Aorta (tissue), 5 donors: ENCODE measurements around the gene RACGAP1. TPM values are rescaled to one million over a fixed set of nuclear protein-coding genes. Genes with fewer than 3 reads are reported as not detected.
A peak's percentile ranks its signal among the peaks of the same experiment; 100 is the strongest.

Experiments
- ATAC-seq: fragments of 200-7000 bp; cut with Tn5 transposase; one replicate; pipeline ENCODE4 v1.9.1; 2022; ENCODE audit warnings: moderate library complexity; ENCODE audit not compliant: low FRiP score
- DNase-seq, 2 donors: peaks; one replicate each; pipeline ENCODE4 v3.0.0-alpha.2; 2020
- H3K27ac ChIP-seq, 2 donors: one replicate each; pipeline ENCODE4 v1.5.1; 2013; ENCODE audit warnings: low read length in 2 of 2, mild to moderate bottlenecking in 2 of 2, moderate library complexity in 2 of 2, control low read depth in 1 of 2, inconsistent platforms in 1 of 2, low read depth in 1 of 2
- H3K27me3 ChIP-seq, 2 donors: one replicate each; pipeline ENCODE4 v1.6.1; 2013; ENCODE audit warnings: control low read depth in 1 of 2, low read length in 1 of 2, mild to moderate bottlenecking in 1 of 2, moderate library complexity in 1 of 2; ENCODE audit not compliant: insufficient read depth in 2 of 2, control insufficient read depth in 1 of 2
- H3K36me3 ChIP-seq, 2 donors: one replicate each; pipeline ENCODE4 v1.6.1; 2013; ENCODE audit warnings: control low read depth in 1 of 2, low read length in 1 of 2, mild to moderate bottlenecking in 1 of 2; ENCODE audit not compliant: insufficient read depth in 2 of 2, control insufficient read depth in 1 of 2
- H3K4me1 ChIP-seq, 2 donors: one replicate each; pipeline ENCODE4 v1.6.1; 2013; ENCODE audit warnings: low read length in 2 of 2, control low read depth in 1 of 2, mild to moderate bottlenecking in 1 of 2, moderate library complexity in 1 of 2; ENCODE audit not compliant: insufficient read depth in 2 of 2, control insufficient read depth in 1 of 2
- H3K4me3 ChIP-seq, 2 donors: one replicate each; pipeline ENCODE4 v1.5.1; 2013; ENCODE audit warnings: low read length in 2 of 2, control low read depth in 1 of 2, mild to moderate bottlenecking in 1 of 2
- H3K9me3 ChIP-seq: one replicate; pipeline ENCODE4 v1.6.1; 2013; ENCODE audit warnings: mild to moderate bottlenecking, low read length; ENCODE audit not compliant: control insufficient read depth
- WGBS, 2 donors: extraction: QIAGEN DNeasy Blood & Tissue Kit; methylation state at CpG; one replicate each; pipeline ENCODE4 v1.1.7; 2013; 5-methylcytosine and 5-hydroxymethylcytosine counted together
- intact Hi-C, 2 donors: fragments of 100-400 bp; cut with DNase I; formaldehyde crosslinking; loops; one replicate each; pipeline versions ENCODE4 v1.14.2 to v1.15.0; 2022
- polyA plus RNA-seq, 2 donors: library from polyadenylated mRNA; stranded (reverse); fragments of 200-250 nt; gene quantifications; one replicate each; pipeline ENCODE4 v1.2.3, GENCODE V29; 2013
- total RNA-seq, 2 donors: library from RNA; stranded (reverse); fragmentation: NEBNext Ultra II Directional; extraction: Animal tissue kit (Norgen Biotek cat#: 25700); gene quantifications; one replicate each; pipeline ENCODE4 v1.2.1, GENCODE V29; 2021
- donor health status: healthy with polysubstance abuse.
- donor health status: Bipolar disorder and iron deficiency.
- donor health status: DM: no; HTN: no; CAD: no.
- donor health status: DM: no; HTN: no; CAD: no.
- donor health status: DM: yes; HTN: yes; CAD: no.

Gene RACGAP1
- total and polyA plus RNA-seq, 4 donors = 4.6 to 10.1 (median 8.0) TPM

DNA sequence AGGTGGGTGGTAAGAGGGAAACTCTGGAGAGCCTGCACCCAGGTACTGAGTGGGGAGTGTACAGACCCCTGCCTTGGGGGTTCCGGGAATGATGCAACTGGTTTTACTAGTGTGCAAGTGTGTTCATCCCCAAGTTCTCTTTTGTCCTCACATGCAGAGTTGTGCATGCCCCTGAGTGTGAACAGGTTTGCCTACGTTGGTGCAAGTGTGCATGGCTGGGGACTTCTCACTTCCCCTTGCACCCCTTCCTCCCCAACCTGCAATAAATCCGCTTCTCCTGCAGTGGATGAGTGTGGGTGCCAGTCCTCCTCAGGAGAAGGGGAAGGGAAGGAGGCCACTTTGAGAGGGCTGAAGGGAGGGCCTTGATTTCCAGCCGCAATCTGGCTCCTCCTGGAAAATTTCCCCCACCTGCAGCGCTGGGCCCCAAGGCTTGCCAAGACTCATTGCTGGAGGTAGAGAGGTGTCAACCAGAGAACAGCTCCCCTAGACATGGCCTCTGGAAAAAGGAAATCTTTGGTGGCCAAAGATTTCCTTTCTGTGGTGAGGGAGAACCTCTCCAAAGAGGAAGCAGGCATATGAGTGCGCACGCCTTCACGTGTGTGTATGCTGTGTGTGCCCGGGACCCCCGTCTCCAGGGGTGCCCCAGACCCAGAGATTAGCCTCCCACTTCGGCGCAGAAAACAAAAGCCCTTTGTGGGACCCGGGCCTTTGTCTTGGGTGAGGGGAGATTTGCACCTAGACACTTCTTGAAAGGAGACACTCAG is 69.2 kb downstream of the RACGAP1 start:
- Histone ChIP-seq H3K27ac (no peak overlapping the region), H3K36me3 (no peaks in the 10 kb centered on the region), H3K27me3 (no peaks in the 10 kb centered on the region), H3K4me3 (no peak overlapping the region), H3K9me3 (no peaks in the 10 kb centered on the region), H3K4me1 (no peaks in the 10 kb centered on the region)
- no peak for ATAC-seq
- WGBS, 2 donors = 81% methylated on average over 13 of the region's 13 CpGs
- peak in 1 of 2 donors; percentile 56 for DNase-seq
- intact Hi-C loops = no loop called here

DNA sequence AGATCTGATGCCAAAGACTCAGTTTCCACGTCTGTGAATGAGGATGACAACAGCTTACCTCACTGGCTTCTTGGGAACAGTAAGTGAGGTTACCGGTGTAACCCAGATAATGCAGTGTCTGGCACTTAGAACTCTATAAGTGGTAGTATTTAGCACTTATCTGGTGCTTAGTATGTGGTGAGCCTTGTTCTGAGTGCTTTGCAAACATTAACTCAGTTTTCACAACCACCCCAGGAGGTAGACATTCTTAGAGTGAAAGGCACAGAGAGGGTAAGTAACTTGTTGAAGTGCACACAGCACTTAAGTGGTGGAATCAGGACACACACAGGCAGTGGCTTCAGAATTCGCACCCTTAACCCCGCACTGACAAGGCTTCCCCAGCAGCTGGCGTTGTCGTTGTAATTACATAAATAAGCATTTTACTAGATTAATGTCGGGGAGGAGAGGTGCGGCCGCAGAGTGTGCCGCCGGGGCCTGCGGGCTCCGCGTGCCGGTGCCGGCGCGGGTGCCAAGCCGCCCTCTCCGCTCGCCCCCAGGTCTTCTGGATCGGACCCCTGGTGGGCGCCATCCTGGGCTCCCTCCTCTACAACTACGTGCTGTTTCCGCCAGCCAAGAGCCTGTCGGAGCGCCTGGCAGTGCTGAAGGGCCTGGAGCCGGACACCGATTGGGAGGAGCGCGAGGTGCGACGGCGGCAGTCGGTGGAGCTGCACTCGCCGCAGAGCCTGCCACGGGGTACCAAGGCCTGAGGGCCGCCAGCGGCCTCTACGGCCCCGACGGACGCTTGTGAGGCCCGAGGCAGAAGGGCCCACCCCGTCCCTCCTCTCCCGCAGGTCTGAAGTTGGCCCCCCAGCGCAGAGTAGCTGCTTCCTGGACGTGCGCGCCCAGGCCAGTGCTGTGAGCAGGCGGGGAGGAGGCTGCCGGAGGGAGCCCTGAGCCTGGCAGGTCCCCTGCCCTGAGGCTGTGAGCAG is 70.1 kb downstream of the RACGAP1 start:
- no peaks in the 10 kb centered on the region for H3K27me3 ChIP-seq
- no peaks in the 10 kb centered on the region for H3K9me3 ChIP-seq
- intact Hi-C loops = no loop called here
- 28 to 37% methylated on average over 50 to 53 of the region's 53 CpGs for WGBS, 2 donors
- no peak overlapping the region for H3K27ac ChIP-seq
- DNase-seq (peak in 1 of 2 donors; percentile 74), ATAC-seq (no peak)
- H3K36me3 ChIP-seq = no peaks in the 10 kb centered on the region
- H3K4me1 ChIP-seq = no peaks in the 10 kb centered on the region
- no peak overlapping the region for H3K4me3 ChIP-seq

DNA sequence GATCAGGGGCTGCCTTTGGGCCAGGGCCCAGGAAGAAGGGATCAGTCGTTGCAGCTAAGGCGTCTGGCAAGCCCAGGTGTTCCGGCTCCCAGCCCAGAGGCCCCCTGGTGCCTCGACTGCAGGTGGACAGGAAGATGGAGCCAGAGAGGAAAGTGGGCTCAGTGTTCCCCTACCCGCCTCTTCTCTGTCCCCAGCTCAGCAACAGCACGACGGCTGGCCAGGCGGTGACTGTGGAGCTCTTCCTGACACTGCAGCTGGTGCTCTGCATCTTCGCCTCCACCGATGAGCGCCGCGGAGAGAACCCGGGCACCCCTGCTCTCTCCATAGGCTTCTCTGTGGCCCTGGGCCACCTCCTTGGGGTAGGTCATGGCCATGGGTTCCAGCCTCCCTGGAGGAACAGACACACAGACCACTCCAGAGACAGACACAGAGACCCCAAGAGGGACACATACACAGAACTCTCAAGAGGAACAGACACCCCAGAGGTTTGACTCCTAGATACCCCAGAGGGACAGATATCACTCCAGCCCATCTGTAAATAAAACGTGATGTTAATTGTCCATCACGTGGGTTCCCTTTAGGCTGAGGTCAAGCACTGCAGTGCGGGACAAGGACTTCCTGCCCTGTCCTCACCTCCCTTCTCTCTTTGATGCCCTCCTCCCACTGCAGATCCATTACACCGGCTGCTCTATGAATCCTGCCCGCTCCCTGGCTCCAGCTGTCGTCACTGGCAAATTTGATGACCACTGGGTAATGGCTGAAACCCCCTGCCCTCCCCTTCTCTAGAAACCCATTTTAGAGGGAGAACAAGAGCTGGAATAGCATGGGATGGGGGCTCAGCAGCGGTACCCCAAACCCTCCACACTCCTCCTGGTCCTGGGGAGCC is 71.1 kb downstream of the RACGAP1 start:
- Histone ChIP-seq H3K4me3 (no peak overlapping the region), H3K9me3 (no peaks in the 10 kb centered on the region), H3K27ac (no peak overlapping the region), H3K4me1 (no peaks in the 10 kb centered on the region), H3K36me3 (no peaks in the 10 kb centered on the region), H3K27me3 (no peaks in the 10 kb centered on the region)
- DNase-seq (peak; percentile 36 to 67), ATAC-seq (no peak)
- WGBS, 2 donors = 90% methylated on average over 21 of the region's 21 CpGs
- intact Hi-C loops = no loop called here

DNA sequence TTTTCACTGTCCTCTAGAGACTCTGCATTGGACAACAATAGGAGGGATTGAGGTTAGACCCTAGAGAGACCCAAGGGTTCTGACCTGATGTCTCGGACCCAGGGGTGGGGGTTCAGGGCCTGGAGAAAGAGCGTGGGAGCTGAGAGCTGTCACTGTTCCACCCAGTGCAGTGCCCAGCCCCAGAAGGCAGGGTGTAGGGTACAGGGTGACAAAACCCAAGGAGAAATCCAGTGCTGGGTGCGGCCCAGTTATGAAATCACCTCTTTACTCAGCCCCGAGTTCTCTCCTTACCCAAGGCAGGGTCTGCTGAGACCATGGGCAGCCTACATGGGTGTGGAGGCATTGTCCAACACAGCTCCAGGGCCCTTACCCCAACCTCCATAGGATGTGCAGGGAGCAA is 72.1 kb downstream of the RACGAP1 start:
- intact Hi-C loops = no loop called here
- Histone ChIP-seq H3K9me3 (no peaks in the 10 kb centered on the region), H3K27ac (no peak overlapping the region), H3K4me1 (no peaks in the 10 kb centered on the region), H3K36me3 (no peaks in the 10 kb centered on the region), H3K4me3 (no peak overlapping the region), H3K27me3 (no peaks in the 10 kb centered on the region)
- no peak for ATAC-seq
- WGBS, 2 donors = 92 to 95% methylated on average over 4 of the region's 4 CpGs
- DNase-seq = peak; percentile 4 to 59

DNA sequence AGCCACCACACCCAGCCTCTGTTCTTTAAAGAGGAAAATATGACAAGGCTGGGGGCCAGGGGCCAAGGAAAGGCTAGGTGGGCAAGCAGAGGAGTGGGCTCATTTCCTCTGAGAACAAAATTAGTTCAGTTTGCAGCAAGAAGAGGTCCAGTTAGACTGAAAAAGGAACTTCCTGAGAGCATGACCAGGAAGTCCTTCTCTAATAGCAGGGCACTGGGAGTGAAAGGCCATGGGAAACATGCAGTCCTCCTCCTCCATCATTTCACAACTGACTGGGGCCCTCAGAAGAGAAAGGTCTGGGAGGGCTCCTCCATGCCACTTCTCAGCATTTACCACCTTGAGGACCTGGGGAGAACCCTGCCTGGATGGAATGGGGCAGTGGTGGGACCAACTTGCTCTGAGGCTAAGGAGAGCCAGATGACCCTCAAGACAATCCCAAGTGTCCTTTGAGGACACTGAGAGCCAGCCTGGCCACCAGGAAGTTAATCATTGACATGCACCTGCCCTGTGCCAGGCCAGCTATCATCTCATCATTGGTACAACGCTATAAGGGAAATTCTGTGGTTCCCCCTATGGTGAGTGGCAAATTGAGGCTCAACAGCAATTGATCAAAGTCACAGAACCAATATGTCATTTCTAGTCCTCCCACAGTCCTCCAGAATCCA is 72.8 kb downstream of the RACGAP1 start:
- 92 to 96% methylated on average over 1 of the region's 1 CpG for WGBS, 2 donors
- ATAC-seq (no peak), DNase-seq (peak in 1 of 2 donors; percentile 16)
- Histone ChIP-seq H3K27ac (no peak overlapping the region), H3K36me3 (no peaks in the 10 kb centered on the region), H3K4me1 (no peaks in the 10 kb centered on the region), H3K4me3 (no peak overlapping the region), H3K27me3 (no peaks in the 10 kb centered on the region), H3K9me3 (no peaks in the 10 kb centered on the region)
- intact Hi-C loops = no loop called here

DNA sequence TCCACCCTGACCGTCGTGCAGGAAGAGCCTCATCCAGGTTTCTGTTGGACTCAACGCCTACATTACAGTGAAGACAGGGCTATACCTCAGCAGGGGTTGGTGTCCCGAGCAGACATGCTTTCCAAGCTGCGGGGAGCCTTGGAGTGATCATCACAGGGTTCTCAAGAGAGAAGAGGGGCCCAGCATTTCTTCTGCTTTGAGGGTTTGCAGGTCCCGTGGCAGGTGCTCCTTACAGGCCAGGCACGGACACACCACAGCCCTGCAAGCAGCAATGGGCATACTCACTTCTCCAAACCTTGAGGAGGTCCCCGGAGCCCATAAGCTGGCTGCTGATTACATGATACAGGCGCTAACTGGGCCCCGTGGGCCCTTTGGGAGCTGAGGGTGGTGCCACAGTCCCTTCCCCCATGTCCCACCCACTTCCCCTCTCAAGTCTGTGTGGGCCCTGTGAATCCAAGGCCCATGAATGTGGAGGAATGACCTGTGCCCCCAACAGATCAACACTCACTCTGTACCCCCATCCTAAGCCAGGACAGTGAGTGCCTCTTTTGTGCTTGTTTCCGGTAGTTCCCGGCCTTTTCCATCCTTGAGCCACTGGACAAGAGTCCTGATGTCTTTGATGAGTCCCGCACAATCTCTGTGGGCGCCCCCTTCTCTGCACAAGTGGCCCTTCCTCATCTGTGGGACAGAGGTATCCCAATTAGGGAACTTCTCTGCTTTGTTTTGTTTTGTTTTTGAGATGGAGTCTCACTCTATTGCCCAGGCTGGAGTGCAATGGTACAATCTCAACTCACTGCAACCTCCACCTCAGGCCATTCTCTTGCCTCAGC is 73.7 kb downstream of the RACGAP1 start:
- Histone ChIP-seq H3K36me3 (no peaks in the 10 kb centered on the region), H3K4me1 (no peaks in the 10 kb centered on the region), H3K27me3 (no peaks in the 10 kb centered on the region), H3K9me3 (no peaks in the 10 kb centered on the region), H3K4me3 (no peak overlapping the region), H3K27ac (no peak overlapping the region)
- 85 to 89% methylated on average over 14 of the region's 14 CpGs for WGBS, 2 donors
- DNase-seq (peak; percentile 37 to 64), ATAC-seq (no peak)
- intact Hi-C loops = no loop called here

DNA sequence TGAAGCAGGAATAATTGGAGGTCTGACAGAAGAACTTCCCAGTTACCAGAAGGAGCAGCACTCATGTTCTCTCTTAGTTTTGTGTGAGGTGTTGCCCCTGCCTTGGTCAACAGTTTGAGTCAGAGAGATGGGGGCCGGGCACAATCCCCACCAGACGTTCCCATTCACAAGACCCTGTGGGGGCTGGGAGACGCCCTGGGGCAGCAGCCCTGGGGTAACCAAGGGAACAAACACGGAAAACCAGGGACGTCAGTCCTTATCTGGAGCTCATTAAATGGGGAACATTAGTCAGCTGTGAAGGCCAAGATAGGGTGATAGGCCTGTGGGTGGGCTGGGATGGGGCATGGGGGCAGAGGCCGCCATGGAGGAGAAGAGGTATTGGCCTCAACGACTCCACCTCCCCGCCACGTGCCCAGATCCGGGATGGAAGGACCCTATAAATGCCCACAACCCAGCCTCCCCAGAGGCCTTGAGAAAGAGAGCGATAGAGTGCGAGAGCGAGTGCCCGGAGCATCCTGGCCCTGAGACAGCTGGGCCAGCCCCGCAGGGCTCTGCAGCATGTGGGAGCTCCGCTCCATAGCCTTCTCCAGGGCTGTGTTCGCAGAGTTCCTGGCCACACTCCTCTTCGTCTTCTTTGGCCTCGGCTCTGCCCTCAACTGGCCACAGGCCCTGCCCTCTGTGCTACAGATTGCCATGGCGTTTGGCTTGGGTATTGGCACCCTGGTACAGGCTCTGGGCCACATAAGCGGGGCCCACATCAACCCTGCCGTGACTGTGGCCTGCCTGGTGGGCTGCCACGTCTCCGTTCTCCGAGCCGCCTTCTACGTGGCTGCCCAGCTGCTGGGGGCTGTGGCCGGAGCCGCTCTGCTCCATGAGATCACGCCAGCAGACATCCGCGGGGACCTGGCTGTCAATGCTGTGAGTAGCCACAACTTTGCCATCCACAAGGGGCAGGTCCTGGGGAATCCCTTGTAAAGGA is 74.7 kb downstream of the RACGAP1 start, which contains the start of gene AQP2:
AQP2 (plus strand) TSS at position 465 of the 979 bp plus-strand sequence; CDS start at position 559, 94 bp downstream.
- intact Hi-C loops = no loop called here
- Histone ChIP-seq H3K36me3 (no peaks in the 10 kb centered on the region), H3K4me1 (no peaks in the 10 kb centered on the region), H3K27me3 (no peaks in the 10 kb centered on the region), H3K9me3 (no peaks in the 10 kb centered on the region), H3K4me3 (no peak within 1 kb of the TSS), H3K27ac (no peak within 1 kb of the TSS)
- 88 to 89% methylated on average over 32 of the region's 32 CpGs for WGBS, 2 donors
- DNase-seq = peak in 1 of 2 donors; percentile 55
- no peak for ATAC-seq
